H9 (cell line): Measurements from ENCODE around the gene IQCC. TPM values are rescaled to one million over a fixed set of nuclear protein-coding genes. Genes with fewer than 3 reads are reported as not detected.
A peak's percentile ranks its signal among the peaks of the same experiment; 100 is the strongest.

Experiments used
- DNase-seq: peaks from one replicate; pipeline ENCODE4 v3.0.0-alpha.2; 2017
- H2AFZ ChIP-seq: one replicate; pipeline ENCODE4 v1.6.1; 2013; ENCODE audit warnings: mild to moderate bottlenecking, low read length, control low read depth, moderate library complexity
- H2AK5ac ChIP-seq: 2 replicates; pipeline ENCODE4 v1.6.1; 2013; ENCODE audit warnings: low read length, control low read depth, mixed read lengths; ENCODE audit not compliant: insufficient read length
- H2BK120ac ChIP-seq: one replicate; pipeline ENCODE4 v1.6.1; 2013; ENCODE audit warnings: low read depth, mild to moderate bottlenecking, low read length, control low read depth, inconsistent platforms; ENCODE audit not compliant: poor library complexity, severe bottlenecking
- H2BK12ac ChIP-seq: 2 replicates; pipeline ENCODE4 v1.6.1; 2013; ENCODE audit warnings: low read length, control low read depth, mixed read lengths, low read depth; ENCODE audit not compliant: insufficient read length
- H2BK15ac ChIP-seq: 2 replicates; pipeline ENCODE4 v1.6.1; 2013; ENCODE audit warnings: low read depth, low read length, control low read depth
- H2BK20ac ChIP-seq: one replicate; pipeline ENCODE4 v1.6.1; 2013; ENCODE audit warnings: low read depth, mild to moderate bottlenecking, low read length, control low read depth, inconsistent platforms; ENCODE audit not compliant: poor library complexity, severe bottlenecking
- H2BK5ac ChIP-seq: 2 replicates; pipeline ENCODE4 v1.6.1; 2013; ENCODE audit warnings: low read length, control low read depth, mixed read lengths; ENCODE audit not compliant: insufficient read length
- H3K14ac ChIP-seq: 2 replicates; pipeline ENCODE4 v1.6.1; 2013; ENCODE audit warnings: low read length, control low read depth; ENCODE audit not compliant: insufficient read depth
- H3K18ac ChIP-seq: 2 replicates; pipeline ENCODE4 v1.6.1; 2013; ENCODE audit warnings: low read depth, mild to moderate bottlenecking, mixed read lengths, low read length, control low read depth; ENCODE audit not compliant: insufficient read length
- H3K23ac ChIP-seq: 2 replicates; pipeline ENCODE4 v1.6.1; 2013; ENCODE audit warnings: low read length, control low read depth, mixed read lengths, low read depth; ENCODE audit not compliant: insufficient read length
- H3K23me2 ChIP-seq: 2 replicates; pipeline ENCODE4 v1.6.1; 2013; ENCODE audit warnings: low read depth, mild to moderate bottlenecking, mixed read lengths, low read length, control low read depth; ENCODE audit not compliant: insufficient read length, poor library complexity, severe bottlenecking
- H3K27ac ChIP-seq: 2 replicates; pipeline ENCODE4 v1.5.1; 2013; ENCODE audit warnings: low read length, control low read depth, mixed read lengths, low read depth; ENCODE audit not compliant: insufficient read length
- H3K27me3 ChIP-seq: 2 replicates; pipeline ENCODE4 v1.6.1; 2013; ENCODE audit warnings: low read length, control low read depth, inconsistent platforms; ENCODE audit not compliant: insufficient read depth
- H3K4ac ChIP-seq: 2 replicates; pipeline ENCODE4 v1.6.1; 2013; ENCODE audit warnings: low read depth, mild to moderate bottlenecking, control low read depth, inconsistent platforms, low read length, moderate library complexity
- H3K4me1 ChIP-seq: 2 replicates; pipeline ENCODE4 v1.6.1; 2013; ENCODE audit warnings: low read length, control low read depth, inconsistent platforms; ENCODE audit not compliant: insufficient read depth
- H3K4me2 ChIP-seq: 2 replicates; pipeline ENCODE4 v1.6.1; 2013; ENCODE audit warnings: low read length, control low read depth, mixed read lengths; ENCODE audit not compliant: insufficient read length, insufficient read depth
- H3K56ac ChIP-seq: 2 replicates; pipeline ENCODE4 v1.6.1; 2013; ENCODE audit warnings: low read depth, mild to moderate bottlenecking, mixed read lengths, low read length, control low read depth; ENCODE audit not compliant: insufficient read length
- H3K79me1 ChIP-seq: 2 replicates; pipeline ENCODE4 v1.6.1; 2013; ENCODE audit warnings: low read depth, mild to moderate bottlenecking, moderate library complexity, low read length, control low read depth, inconsistent platforms; ENCODE audit not compliant: insufficient read depth, poor library complexity, severe bottlenecking
- H3K79me2 ChIP-seq: 2 replicates; pipeline ENCODE4 v1.6.1; 2013; ENCODE audit warnings: low read length, control low read depth, inconsistent platforms; ENCODE audit not compliant: insufficient read depth
- H3K9ac ChIP-seq: 2 replicates; pipeline ENCODE4 v1.6.1; 2013; ENCODE audit warnings: low read length, control low read depth, mixed read lengths; ENCODE audit not compliant: insufficient read length; ENCODE audit errors: extremely low read depth
- H3K9me3 ChIP-seq: one replicate; pipeline ENCODE4 v1.6.1; 2013; ENCODE audit warnings: low read depth, low read length, inconsistent platforms; ENCODE audit not compliant: control insufficient read depth
- H3T11ph ChIP-seq: one replicate; pipeline ENCODE4 v1.6.1; 2013; ENCODE audit warnings: mild to moderate bottlenecking, low read length, control low read depth, inconsistent platforms
- H4K20me1 ChIP-seq: one replicate; pipeline ENCODE4 v1.6.1; 2013; ENCODE audit not compliant: control insufficient read depth, insufficient read length, insufficient read depth
- H4K5ac ChIP-seq: 2 replicates; pipeline ENCODE4 v1.6.1; 2013; ENCODE audit warnings: low read depth, mild to moderate bottlenecking, mixed read lengths, low read length, control low read depth; ENCODE audit not compliant: insufficient read length
- H4K8ac ChIP-seq: replicated peaks from 2 replicates; pipeline ENCODE4 v1.6.1; 2013; ENCODE audit warnings: low read length, control low read depth, mixed read lengths, low read depth; ENCODE audit not compliant: insufficient read length
- H4K91ac ChIP-seq: 2 replicates; pipeline ENCODE4 v1.6.1; 2013; ENCODE audit warnings: low read depth, mild to moderate bottlenecking, moderate library complexity, mixed read lengths, low read length, control low read depth; ENCODE audit not compliant: insufficient read length
- H3K27ac Mint-ChIP-seq, 3 experiments: 2 replicates in 2 of 3; 3 replicates in 1 of 3; pipeline ENCODE4 v1.8.0; 2020 to 2021; ENCODE audit warnings: mixed read lengths in 3 of 3, mild to moderate bottlenecking in 1 of 3, moderate library complexity in 1 of 3
- H3K27me3 Mint-ChIP-seq: 2 replicates; pipeline ENCODE4 v1.8.0; 2021; ENCODE audit warnings: low read depth, mild to moderate bottlenecking, moderate library complexity, mixed read lengths
- H3K36me3 Mint-ChIP-seq, 3 experiments: 2 replicates in 2 of 3; 3 replicates in 1 of 3; pipeline ENCODE4 v1.8.0; 2020 to 2021; ENCODE audit warnings: low read depth in 3 of 3, mixed read lengths in 3 of 3; ENCODE audit not compliant: insufficient read depth in 1 of 3
- H3K4me1 Mint-ChIP-seq, 2 experiments: 2 replicates each; pipeline ENCODE4 v1.8.0; 2020; ENCODE audit warnings: mixed read lengths in 2 of 2
- H3K4me3 Mint-ChIP-seq, 2 experiments: 2 replicates in 1 of 2; 3 replicates in 1 of 2; pipeline ENCODE4 v1.8.0; 2020 to 2021; ENCODE audit warnings: mild to moderate bottlenecking in 2 of 2, mixed read lengths in 2 of 2, moderate library complexity in 1 of 2
- H3K9me3 Mint-ChIP-seq, 2 experiments: 2 replicates in 1 of 2; 3 replicates in 1 of 2; pipeline ENCODE4 v1.8.0; 2020; ENCODE audit warnings: mild to moderate bottlenecking in 2 of 2, mixed read lengths in 2 of 2, moderate library complexity in 1 of 2
- WGBS: extraction: QIAGEN DNeasy Blood & Tissue Kit; methylation state at CpG from one replicate; pipeline ENCODE4 v1.1.7; 2013; ENCODE audit warnings: missing lambda C conversion rate, low lambda C conversion rate, mixed read lengths; ENCODE audit not compliant: insufficient read length; ENCODE audit errors: extremely low coverage; 5-methylcytosine and 5-hydroxymethylcytosine counted together
- total RNA-seq: library from RNA; stranded (reverse); gene quantifications from 2 replicates; pipeline ENCODE4 v1.2.1, GENCODE V29; 2021
- TF ChIP-seq, protein P1 (sequence below): fragments of 200-600 bp; sonication (generic); conservative IDR thresholded peaks from 3 replicates; pipeline ENCODE4 v1.8.0; 2021; ENCODE audit warnings: antibody characterized with exemption, mild to moderate bottlenecking

IQCC gene
- total RNA-seq, 1 experiment from 2014 or later: 5.3 TPM

DNA sequence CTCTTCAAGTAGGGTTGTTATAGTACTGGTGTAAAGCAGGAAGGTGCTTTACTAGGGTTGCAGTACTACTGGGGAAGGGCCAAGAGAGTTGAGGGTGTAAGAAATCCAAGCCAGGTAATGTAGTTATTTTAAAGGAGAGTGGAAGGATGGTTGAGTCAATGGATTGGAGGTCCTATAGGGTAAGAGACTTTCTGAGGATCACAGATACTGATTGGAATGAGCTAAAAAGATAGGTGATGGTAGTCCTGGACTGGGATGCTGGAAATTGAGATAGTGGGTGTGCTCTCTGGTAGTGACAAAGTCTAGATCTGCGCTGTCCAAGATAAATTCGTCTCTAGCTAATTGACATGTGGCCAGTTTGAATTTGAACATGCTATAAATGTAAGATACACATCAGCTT is 19.0 kb upstream of the IQCC start:
- no peak overlapping the region for H2AK5ac ChIP-seq
- H3T11ph ChIP-seq: no peak overlapping the region
- TF ChIP-seq, protein P1, sequence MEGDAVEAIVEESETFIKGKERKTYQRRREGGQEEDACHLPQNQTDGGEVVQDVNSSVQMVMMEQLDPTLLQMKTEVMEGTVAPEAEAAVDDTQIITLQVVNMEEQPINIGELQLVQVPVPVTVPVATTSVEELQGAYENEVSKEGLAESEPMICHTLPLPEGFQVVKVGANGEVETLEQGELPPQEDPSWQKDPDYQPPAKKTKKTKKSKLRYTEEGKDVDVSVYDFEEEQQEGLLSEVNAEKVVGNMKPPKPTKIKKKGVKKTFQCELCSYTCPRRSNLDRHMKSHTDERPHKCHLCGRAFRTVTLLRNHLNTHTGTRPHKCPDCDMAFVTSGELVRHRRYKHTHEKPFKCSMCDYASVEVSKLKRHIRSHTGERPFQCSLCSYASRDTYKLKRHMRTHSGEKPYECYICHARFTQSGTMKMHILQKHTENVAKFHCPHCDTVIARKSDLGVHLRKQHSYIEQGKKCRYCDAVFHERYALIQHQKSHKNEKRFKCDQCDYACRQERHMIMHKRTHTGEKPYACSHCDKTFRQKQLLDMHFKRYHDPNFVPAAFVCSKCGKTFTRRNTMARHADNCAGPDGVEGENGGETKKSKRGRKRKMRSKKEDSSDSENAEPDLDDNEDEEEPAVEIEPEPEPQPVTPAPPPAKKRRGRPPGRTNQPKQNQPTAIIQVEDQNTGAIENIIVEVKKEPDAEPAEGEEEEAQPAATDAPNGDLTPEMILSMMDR: no peak
- H4K91ac ChIP-seq: no peak overlapping the region
- H3K27ac Mint-ChIP-seq: peak overlapping the region; percentile 94 to 97 (median 95); a peak in 6 of 7 replicates
- H3K4me3 Mint-ChIP-seq: no peak overlapping the region; a peak in 1 of 5 replicates
- peaks cover 1% of the 10 kb centered on the region in 2 experiments for H3K4me1 Mint-ChIP-seq
- WGBS: no CpG with 5 or more reads among the region's 2 CpGs
- no peaks in the 10 kb centered on the region for H3K23me2 ChIP-seq
- no peak overlapping the region for H2BK120ac ChIP-seq
- H2BK15ac ChIP-seq: no peak overlapping the region
- H3K18ac ChIP-seq: no peak overlapping the region
- no peaks in the 10 kb centered on the region for H3K9me3 Mint-ChIP-seq
- H3K79me1 ChIP-seq: peaks cover 4% of the 10 kb centered on the region
- H3K9ac ChIP-seq: no peak overlapping the region
- H4K8ac ChIP-seq: no peak overlapping the region
- H2BK5ac ChIP-seq: no peak overlapping the region
- peaks cover 63 to 86% (median 85%) of the 10 kb centered on the region in 3 experiments for H3K36me3 Mint-ChIP-seq
- no peaks in the 10 kb centered on the region for H3K4me1 ChIP-seq
- H3K56ac ChIP-seq: no peak overlapping the region
- H3K27me3 ChIP-seq: no peaks in the 10 kb centered on the region
- no peaks in the 10 kb centered on the region for H3K79me2 ChIP-seq
- H2AFZ ChIP-seq: no peak overlapping the region
- H4K5ac ChIP-seq: no peak overlapping the region
- H2BK12ac ChIP-seq: no peak overlapping the region
- H3K27ac ChIP-seq: no peak overlapping the region
- H3K23ac ChIP-seq: no peak overlapping the region
- DNase-seq: no peak
- no peaks in the 10 kb centered on the region for H3K9me3 ChIP-seq
- H3K14ac ChIP-seq: no peak overlapping the region
- no peak overlapping the region for H3K4me2 ChIP-seq
- no peak overlapping the region for H2BK20ac ChIP-seq
- H3K27me3 Mint-ChIP-seq: no peaks in the 10 kb centered on the region
- H4K20me1 ChIP-seq: no peaks in the 10 kb centered on the region
- H3K4ac ChIP-seq: no peak overlapping the region
